GM21447 (cell line): ENCODE data around the gene PRR16.
A peak's percentile ranks its signal among the peaks of the same experiment; 100 is the strongest.
"Not testable (repeated sequence)": the region's sequence is repeated elsewhere in the genome, so short reads cannot be mapped to it uniquely, and the experiment has no call there.

ENCODE experiments used
- ATAC-seq: cut with Tn5 transposase; IDR thresholded peaks from one replicate; pipeline ENCODE4 v1.9.1; 2021; ENCODE audit not compliant: unreplicated experiment

PRR16 gene

GRCh38 chr5:120463991-120464626, at the start of gene PRR16:
TSS of gene PRR16 (plus strand) at chr5:120464300.
- ATAC-seq = peak; percentile 81

DNA sequence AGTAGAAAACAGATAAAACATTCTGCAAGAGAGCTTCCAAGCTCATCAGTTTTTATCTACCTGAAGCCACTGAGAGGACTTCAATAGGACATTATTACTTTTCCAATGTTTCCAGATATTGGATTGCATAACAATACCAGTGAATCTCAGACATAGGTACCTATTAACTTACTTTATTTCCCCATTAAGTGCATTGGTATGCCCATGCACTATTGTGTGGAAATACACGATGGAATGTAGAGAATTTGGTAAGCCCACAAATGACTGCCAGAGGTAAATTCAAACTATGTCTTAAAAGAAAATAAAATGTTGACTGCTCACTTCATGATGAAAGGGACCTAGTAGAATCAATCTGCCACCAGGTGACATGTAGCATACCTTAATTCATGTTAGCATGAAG, 48.1 kb upstream of the PRR16 start:
- no peak for ATAC-seq

DNA sequence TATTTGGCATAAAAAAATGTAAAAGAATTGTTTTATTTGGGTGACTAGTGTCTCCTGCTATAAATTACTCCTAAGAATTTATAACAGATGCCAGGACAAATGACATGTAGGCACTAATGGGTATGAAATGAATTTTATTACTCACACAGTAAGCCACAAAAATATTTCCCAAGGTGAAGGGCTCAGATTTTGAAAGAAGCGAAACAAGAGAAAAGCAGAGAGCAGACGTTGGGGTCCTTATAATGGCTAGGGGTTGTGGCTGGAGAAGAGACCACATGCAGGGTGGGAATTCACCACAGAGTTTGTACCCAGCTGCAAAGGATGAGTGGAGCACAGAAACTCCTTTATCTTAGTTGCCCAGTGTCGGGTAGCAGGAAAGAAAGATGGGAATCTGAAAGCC, 45.0 kb upstream of the PRR16 start:
- ATAC-seq = no peak

DNA sequence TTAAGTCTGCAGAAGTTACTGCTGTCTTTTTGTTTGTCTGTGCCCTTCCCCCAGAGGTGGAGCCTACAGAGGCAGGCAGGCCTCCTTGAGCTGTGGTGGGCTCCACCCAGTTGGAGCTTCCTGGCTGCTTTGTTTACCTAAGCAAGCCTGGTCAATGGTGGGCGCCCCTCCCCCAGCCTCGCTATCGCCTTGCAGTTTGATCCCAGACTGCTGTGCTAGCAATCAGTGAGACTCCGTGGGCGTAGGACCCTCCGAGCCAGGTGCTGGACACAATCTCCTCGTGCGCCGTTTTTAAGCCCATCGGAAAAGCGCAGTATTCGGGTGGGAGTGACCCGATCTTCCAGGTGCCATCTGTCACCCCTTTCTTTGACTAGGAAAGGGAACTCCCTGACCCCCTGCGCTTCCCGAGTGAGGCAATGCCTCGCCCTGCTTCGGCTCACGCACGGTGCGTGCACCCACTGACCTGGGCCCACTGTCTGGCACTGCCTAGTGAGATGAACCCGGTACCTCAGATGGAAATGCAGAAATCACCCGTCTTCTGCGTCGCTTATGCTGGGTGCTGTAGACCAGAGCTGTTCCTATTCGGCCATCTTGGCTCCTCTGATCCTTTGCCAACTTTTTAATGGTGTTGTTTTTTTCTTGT, 37.3 kb upstream of the PRR16 start:
- ATAC-seq = not testable (repeated sequence)

DNA sequence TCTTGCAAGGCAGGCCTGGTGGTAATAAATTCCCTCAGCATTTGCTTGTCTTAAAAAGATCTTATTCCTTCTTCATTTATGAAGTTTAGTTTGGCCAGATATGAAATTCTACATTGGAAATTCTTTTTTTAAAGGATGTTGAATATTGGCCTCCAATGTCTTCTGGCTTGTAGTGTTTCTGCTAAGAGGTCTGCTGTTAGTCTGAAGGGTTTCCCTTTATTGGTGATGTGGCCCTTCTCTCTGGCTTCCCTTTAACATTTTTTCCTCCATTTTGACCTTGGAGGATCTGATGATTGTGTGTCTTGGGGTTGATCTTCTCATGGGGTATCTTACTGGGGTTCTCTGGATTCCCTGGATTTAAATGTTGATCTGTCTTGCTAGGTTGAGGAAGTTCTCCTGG, 33.5 kb upstream of the PRR16 start:
- ATAC-seq = no peak

GRCh38 chr5:120432861-120433260, 31.2 kb upstream of the PRR16 start:
- ATAC-seq = no peak

DNA sequence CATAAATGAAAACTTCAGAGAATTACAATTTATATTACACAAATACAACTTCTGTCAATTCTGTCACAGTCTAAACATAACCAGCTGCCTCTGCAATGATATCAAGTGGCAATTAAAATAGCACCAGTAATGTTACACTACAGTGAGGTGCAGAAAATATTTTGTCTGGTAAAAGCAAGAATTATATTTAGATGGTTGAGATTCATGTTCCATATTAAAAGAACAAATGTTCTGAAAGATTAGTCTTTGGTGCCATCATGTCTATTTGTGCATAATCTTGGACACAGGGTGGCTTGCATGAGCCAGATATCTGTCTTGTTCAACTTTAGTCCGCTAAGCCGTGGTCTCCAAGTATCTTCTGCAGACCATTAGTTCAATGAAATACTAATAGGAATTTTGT, 29.0 kb upstream of the PRR16 start:
- ATAC-seq = no peak

DNA sequence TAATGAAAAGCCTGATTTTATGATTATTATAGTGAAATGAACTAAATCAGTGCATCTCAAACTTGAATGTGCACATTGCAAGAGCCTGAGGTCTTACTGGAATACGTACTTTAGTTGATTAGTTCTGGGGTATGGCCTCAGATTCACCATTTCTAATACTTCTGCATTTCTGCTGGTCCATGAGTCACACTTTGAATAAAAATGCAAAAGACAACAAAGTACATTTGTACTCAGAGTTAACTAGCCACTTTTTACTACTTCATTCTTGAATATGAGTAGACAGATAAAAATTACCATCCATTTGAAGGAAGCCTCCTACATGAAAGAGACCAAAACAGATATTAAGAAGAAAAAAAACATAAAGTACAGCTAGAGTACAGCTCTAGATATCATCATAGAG, 27.1 kb upstream of the PRR16 start:
- ATAC-seq = no peak

GRCh38 chr5:120442694-120443093, 21.4 kb upstream of the PRR16 start:
- ATAC-seq = no peak

DNA sequence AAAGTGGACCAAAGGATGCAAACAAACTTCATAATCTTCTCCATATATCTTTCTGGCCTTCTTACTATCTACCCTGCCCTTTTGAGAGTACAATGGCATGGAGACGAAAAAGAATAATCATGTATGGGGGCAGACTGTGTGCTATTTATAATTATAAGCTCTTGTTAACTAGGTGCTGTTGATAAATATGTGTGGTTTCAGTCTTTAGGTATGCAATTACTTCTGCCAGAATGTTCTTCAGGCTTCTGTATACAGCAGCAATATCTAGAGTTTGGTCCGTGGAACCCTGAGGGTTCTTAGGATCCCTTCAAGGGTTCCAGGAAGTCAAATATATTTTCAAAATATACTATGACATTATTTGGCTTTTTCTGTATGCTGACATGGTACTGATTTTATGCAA, 20.5 kb upstream of the PRR16 start:
- ATAC-seq = no peak

GRCh38 chr5:120446068-120446492, 18.0 kb upstream of the PRR16 start:
- no peak for ATAC-seq

GRCh38 chr5:120446901-120447300, 17.2 kb upstream of the PRR16 start:
- no peak for ATAC-seq

DNA sequence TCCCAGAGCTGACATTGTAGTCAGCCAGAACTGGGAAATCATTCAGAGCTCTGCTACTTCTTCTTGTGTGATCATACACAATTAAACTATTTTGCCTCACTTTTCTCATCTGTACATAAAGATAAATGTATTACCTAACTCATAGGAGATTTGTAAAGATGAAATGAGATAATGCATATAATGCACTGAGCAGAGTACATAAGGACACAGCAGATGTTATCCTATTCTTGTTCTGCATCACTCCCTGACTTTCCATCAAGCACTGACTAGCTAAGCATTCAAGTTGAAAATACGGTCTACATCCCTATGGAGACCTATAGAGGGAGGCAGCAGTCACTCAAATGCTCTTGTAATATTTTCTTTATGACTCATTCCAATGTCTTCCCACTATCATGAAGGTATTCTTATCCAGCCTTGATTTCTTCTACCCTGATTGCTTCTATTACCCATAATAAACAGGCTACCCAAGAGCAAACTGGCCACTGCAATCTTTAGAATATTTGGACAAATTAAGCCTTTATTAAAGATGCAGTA, 16.3 kb upstream of the PRR16 start:
- no peak for ATAC-seq

DNA sequence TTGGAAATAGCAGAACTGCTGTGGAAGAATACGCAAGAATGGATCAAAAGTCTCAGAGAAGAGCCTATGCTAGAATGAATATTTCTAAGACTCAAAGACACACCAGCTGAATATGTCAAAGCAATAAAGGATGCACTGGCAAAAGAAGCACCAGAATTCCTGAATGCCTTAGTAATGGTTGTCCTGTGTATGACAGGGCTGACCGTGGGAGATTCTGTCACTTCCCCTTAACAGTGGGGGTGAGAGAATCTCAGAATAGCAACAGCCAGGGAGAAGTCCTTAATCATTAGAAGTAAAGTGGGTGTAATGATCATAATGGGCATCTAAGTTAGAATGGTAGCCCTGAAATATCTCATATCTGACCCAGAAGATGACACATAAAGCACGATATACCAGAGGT, 14.6 kb upstream of the PRR16 start:
- no peak for ATAC-seq

DNA sequence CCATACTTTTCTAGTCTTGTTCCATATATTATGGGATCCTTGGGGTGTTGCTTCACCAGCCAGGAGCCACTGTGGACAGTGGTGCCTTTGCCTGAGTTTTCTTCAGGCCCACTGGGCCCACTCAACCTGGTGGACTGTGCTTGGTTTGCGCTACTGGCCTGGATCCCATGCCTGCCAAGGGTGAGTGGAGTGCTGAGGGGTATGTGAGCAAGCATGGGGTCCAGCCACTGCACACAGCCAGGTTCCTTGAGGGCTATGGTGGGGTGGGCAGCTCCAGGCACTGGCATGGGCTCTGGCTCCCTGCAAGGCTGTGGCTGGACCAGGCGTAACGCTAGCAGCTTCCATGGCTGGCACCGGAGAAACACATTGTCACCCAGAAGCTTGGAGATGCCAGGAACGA, 13.2 kb upstream of the PRR16 start:
- ATAC-seq = no peak

- no peak for ATAC-seq
These were observed 12.7 kb upstream of the PRR16 start for GRCh38 chr5:120451445-120451844.

DNA sequence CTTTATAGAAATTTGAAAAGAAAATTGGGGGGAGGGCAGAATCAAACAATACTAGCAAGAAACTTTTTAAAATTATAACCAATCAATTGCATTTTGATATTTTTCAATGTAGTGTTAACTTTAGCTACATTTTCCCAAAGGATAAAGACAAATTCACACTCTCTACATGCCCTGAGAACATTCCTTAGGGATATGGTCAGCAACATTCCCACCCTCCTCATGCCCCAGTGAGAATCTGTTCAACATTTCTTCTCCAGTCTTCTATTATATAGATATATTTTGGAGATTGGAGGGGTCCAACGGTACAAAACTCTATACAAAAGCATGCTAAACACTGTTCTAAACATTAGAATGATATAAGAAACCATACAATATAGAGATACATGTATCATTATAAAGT, 11.6 kb upstream of the PRR16 start:
- ATAC-seq = no peak

- ATAC-seq = no peak
These were observed 9.9 kb upstream of the PRR16 start for GRCh38 chr5:120454094-120454798.

GRCh38 chr5:120456006-120456405, 8.1 kb upstream of the PRR16 start:
- no peak for ATAC-seq

DNA sequence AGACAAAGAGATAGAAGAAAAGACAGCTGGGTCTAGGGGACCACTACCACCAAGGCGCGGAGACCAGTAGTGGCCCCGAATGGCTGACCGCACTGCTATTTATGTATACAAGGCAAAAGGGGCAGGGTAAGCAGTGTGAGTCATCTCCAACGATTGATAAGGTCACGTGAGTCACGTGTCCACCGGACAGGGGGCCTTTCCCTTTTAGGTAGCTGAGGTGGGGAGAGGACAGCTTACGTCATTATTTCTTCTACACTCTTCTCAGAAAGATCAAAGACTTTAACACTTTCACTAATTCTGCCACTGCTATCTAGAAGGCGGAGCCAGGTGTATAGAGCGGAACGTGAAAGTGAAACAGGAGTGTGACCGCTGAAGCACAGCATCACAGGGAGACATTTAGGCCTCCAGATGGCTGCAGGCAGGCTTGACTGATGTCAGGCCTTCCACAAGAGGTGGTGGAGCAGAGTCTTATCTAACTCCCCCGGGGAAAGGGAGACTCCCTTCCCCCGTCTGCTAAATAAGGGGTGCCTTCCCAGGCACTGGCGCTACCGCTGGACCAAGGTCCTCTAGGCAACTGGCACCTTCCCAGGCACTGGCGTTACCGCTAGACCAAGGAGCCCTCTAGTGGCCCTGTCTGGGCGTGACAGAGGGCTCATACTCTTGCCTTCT, 6.1 kb upstream of the PRR16 start:
- ATAC-seq = peak; percentile 86

DNA sequence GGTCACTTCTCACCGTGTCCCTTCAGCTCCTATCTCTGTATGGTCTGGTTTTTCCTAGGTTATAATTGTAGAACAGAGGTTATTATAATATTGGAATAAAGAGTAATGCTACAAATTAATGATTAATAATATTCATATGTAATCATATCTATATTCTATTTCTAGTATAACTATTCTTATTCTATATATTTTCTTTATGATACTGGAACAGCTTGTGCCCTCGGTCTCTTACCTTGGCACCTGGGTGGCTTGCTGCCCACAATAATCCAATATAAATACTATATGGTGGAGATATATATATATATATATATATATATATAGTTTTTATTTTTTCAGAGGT, 5.6 kb upstream of the PRR16 start:
- ATAC-seq = not testable (repeated sequence)

GRCh38 chr5:120461251-120461650, 2.8 kb upstream of the PRR16 start:
- no peak for ATAC-seq
